ENCODE measurements around the gene SORD.
"Not testable (repeated sequence)": the region's sequence is repeated elsewhere in the genome, so short reads cannot be mapped to it uniquely, and the experiment has no call there.

SORD gene

DNA sequence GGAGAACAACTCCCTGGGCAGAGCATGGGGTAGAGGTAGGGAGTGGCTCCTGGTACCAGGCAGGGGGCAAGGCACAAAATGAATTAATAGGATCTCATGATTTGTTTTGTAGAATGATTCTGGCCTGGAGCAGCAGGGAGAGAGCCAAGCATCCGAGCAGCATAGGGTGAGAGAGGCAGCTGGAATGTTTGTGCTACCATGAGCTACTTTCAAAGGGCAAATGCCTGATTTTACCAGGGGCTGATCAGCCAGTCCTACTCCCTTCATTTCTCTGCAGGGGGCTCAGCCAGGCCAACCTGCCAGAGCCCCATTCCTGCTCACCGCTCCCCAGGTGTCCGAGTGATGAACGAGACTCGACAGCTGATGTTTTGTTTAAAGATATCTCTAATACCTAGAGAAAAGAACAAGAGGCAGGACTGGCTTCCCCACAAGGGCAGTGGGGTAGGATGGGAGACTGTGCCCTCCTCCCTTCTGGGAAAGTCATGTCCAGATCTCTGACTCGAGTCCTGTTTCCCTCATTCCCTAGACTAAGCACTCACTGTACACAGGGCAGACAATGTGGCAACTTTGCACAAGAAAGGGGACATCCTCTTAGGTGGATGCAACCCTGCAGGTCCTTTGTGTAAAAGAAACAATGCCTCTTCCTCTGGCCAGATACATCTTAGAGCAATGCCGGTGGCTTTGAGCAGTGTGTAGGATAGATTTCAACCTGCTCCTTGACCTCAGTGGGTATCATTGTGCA lies 78.1 kb downstream of the SORD start:
- TF ChIP-seq POLR2A (IDR thresholded peaks at IDR 0.05; ENCODE audit: low read depth, low read length): no peak
- DNase-seq (ENCODE audit: insufficient read length, low spot score): no peak
- no peak for FAIRE-seq

GRCh38 chr15:45101749-45102148 lies 78.8 kb downstream of the SORD start:
- FAIRE-seq (no peak), DNase-seq (ENCODE audit: insufficient read length, low spot score) (no peak)
- TF ChIP-seq POLR2A (IDR thresholded peaks at IDR 0.05; ENCODE audit: low read depth, low read length): no peak

DNA sequence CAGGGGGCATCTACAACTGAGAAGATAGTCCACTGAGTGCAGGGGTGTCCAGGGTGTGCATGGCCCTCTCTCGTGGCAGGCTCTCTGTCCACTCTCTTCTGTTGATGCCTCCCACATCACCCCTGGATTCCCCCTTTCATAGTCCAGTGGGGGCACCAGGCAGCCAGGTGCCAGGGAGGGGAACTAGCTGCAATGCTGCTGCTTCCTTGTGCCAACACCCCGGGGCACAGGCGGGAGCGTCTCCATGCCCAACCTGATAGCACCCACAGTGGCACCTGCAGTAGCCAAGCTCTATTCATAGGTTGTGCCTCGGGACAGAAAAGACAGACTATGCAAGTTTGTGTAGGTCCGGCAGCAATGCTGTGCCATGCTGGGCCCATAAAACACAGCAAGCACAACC lies 79.2 kb downstream of the SORD start:
- no peak for TF ChIP-seq POLR2A (IDR thresholded peaks at IDR 0.05; ENCODE audit: low read depth, low read length)
- DNase-seq (ENCODE audit: insufficient read length, low spot score) (no peak), FAIRE-seq (no peak)

DNA sequence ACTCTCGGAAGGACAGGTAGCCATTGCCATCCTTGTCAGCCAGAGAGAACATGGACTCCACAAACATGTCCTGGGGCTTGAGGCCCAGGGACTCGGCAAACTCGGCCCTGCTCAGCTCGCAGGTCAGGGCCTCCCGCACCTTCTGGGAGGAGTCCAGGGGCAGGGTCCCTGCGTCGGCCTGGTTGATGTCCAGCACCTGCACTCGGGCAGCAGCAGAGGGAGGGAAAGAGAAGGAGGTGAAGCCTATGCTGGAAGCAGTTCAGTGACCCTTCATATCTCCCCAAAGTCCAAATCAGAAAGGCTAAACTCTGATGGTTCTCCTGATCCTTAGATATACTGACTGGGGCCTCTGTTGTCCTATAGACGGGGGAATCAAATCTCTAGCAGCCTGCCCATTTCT lies 81.2 kb downstream of the SORD start:
- not testable (repeated sequence) for DNase-seq (ENCODE audit: insufficient read length, low spot score); FAIRE-seq

- FAIRE-seq: no peak
- no peak for DNase-seq (ENCODE audit: insufficient read length, low spot score)
- no peak for TF ChIP-seq POLR2A (IDR thresholded peaks at IDR 0.05; ENCODE audit: low read depth, low read length)
Observed at GRCh38 chr15:45105586-45105985, 82.6 kb downstream of the SORD start.

DNA sequence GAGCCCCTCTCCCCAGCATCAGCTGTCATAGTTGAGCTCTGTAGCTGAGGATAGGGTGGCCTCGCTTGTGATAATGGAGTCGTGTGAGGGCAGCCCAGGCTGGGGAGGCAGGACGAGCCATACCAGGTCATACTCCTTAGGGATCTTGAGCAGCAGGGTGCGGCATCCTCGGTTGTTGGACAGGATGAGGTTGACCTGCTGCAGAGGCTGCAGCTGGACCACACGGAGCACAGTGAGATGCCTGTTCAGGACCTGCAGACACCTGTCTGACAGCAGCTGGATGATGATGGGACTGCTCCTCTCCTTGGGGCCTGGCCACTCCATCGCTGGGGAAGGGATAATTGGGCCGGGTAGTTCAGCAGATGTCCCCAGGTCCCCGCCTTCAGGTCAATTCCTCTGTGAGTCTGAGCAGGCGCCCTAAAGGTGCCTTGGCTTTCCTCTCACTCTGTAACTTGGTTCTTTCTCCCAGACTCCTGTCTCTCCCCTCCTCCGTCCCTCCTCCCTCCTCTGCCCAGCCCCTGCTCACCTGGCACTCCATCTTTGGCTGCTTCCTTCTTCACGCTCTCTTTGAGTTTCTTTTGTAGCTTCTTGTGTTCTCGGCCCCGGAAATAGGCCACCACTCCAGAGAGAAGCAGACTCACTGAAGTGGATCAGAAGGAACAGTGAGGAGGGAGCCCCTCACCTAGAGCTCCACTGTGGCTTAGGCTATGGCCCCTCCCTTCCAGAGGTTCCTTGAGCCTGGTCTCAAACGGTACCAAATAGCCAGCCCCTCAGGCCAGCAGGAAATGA lies 83.2 kb downstream of the SORD start:
- TF ChIP-seq POLR2A (IDR thresholded peaks at IDR 0.05; ENCODE audit: low read depth, low read length): no peak
- no peak for FAIRE-seq
- DNase-seq (ENCODE audit: insufficient read length, low spot score): no peak

GRCh38 chr15:45107941-45108630 lies 85.1 kb downstream of the SORD start:
- FAIRE-seq (no peak), DNase-seq (ENCODE audit: insufficient read length, low spot score) (no peak)
- no peak for TF ChIP-seq POLR2A (IDR thresholded peaks at IDR 0.05; ENCODE audit: low read depth, low read length)

DNA sequence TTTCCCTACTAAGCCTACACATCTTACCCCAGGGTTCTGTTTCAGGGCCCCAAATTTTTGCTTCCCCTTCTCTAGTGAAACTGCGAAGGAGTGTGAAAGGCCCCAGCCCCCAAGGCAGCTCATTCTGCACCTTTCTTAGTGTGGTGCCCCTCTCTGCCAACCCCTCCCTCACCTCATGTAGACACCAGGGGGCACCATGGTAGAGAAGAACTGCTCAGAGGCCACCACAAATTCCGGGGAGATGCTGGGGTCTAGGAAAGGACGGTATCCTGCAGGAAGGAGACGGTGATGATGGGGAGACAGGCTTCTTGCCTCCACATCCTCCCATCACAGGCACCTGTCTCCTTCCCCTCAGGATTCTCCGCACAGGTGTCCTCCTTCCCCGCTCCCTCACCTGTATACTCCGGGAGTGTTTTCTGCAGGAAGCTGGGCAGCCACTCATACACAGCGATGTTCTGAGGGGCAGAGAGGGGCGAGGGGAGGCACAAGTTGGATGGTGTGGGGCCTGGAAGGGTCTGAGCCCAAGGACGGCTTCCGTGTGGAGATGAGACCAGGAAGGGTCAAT lies 87.3 kb downstream of the SORD start:
- DNase-seq (ENCODE audit: insufficient read length, low spot score): no peak
- no peak for TF ChIP-seq POLR2A (IDR thresholded peaks at IDR 0.05; ENCODE audit: low read depth, low read length)
- no peak for FAIRE-seq

DNA sequence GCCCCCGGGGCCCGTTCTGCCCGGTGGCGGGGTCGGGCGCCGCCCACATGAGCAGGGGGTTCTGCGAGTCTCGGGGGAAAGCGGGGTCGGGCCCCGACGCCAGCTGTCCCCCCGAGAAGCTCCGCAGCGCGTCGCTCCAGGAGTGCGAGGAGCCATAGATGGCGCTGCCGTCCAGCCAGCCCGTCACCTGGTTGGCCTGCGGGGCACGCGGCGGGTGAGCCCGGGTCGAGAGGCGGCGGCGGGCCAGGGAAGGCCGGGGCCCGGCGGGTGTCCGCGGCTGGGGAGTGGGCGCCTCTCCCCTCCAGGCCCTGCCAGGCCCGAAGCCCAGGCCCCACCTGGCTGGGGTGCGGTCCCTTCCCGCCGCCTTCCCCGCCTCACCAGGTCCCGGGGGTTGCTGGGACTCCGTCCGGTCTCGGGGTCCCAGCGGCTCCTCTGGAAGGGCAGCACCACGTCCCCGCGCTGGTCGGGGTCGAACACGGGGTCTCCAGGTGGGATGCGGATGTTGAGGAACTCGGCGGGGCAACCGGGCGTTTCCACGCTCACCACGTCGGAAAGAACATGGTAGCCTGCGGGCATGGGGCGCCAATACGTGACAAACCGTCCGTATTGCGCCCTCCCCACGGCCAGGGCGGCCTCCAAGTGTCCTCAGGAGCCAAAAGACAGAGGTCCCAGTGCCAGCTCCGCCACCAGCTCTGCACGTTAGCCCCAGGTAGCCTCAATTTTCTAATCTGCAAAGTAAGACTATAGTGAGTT lies 88.6 kb downstream of the SORD start:
- FAIRE-seq: no peak

DNA sequence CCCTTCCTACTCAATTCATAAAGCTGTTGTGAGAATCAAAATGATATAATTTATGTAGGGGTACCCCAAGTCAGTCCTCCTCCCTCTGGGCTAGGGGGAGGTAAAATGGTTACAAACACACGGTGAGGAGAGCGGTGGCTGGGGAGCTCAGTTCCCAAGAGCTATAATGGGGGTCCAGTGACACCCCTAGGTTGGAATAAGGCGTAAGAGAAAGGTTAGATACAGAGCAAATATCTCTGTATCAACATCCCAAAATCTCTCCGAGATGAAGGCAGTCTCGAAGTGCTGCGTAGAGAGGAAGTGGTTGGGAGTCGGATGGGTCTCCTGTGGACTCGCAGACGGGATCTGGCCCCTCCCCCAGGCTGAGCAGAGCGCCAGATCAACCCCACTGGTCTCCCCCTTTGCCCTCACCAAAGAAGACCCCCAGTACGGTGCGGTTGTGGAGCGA lies 89.2 kb downstream of the SORD start:
- FAIRE-seq: no peak

More for the DNA sequence above, 88.6 kb downstream of the SORD start:
- no peak for DNase-seq (ENCODE audit: insufficient read length, low spot score)
- TF ChIP-seq POLR2A (IDR thresholded peaks at IDR 0.05; ENCODE audit: low read depth, low read length): no peak

DNA sequence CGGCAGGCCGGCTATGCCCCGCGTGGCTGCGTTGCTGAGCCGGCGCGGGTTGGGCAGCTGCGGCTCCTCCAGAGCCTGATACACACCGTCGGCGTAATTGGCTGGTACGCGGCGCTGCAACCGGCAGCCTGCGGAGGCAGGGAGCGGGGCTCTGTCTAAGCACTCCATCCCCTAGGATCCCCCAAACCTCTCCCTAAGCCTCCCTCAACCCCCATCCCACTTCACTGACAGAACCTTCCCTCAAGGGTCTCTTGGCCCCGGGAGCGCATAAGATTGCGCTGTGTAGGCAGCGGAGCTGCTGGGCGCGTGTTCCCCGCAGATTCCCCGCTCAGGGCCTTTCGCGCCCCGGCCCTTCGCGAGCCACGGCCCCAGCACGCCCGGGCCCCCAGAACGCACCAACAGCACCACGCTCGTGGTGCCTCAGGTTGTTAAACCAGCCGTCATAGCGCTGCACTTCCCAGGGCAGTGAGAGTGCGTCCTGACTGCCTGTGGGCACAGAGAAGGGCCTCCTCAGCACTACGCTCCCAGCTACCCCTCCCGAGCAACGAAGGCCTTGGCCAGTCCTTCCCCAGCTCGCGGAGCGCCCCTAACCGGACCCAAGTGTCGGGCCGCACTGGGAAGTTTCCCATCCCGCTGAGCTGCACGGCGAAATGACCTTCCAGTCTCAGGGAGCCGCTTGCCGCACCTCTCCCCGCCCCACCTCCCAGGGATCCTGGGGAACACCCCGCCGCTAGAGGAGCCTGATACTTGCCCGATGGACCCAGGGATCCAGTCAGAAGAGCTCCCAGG lies 89.8 kb downstream of the SORD start:
- DNase-seq (ENCODE audit: insufficient read length, low spot score): no peak
- FAIRE-seq: no peak
- TF ChIP-seq POLR2A (IDR thresholded peaks at IDR 0.05; ENCODE audit: low read depth, low read length): no peak

More for the DNA sequence above, 89.2 kb downstream of the SORD start:
- TF ChIP-seq POLR2A (IDR thresholded peaks at IDR 0.05; ENCODE audit: low read depth, low read length): no peak
- no peak for DNase-seq (ENCODE audit: insufficient read length, low spot score)

DNA sequence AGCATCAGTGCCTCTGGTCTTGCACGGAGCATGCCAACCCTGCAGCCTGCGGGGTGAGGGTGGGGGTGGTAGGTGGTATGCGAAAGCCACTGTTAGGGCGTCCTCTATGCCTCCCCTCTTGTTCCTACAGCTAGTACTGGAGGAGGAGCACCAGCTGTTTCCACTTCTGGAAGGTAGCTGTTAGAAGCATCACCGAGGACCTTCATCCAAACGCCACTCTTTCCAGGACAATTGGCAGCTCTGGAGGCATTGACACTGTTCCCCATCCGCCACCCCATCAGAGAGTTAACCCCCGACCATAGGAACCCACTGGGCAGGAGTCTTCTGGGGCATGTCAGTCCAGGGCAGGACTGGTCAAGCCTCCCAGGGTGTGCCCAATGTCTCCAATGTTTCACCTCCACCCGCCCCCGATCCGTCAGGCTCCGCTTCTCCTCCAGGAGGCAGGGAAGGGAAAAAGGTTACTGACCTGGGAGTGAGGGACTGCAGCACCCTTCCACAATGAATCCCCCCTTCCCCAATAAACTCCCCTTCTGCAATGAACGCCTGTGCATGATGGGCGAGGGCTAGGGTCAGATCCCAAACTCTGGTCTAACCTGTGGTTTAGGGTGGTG lies 90.5 kb downstream of the SORD start:
- DNase-seq (ENCODE audit: insufficient read length, low spot score) (no peak), FAIRE-seq (no peak)
- TF ChIP-seq POLR2A (IDR thresholded peaks at IDR 0.05; ENCODE audit: low read depth, low read length): no peak

Data from H54 (cell line).